ENCODE data around the gene SEMA6A. TPM values are rescaled to one million over a fixed set of nuclear protein-coding genes. Genes with fewer than 3 reads are reported as not detected.

The SEMA6A gene
- total RNA-seq, 1 donor from 2014 or later = 24.0 TPM

DNA sequence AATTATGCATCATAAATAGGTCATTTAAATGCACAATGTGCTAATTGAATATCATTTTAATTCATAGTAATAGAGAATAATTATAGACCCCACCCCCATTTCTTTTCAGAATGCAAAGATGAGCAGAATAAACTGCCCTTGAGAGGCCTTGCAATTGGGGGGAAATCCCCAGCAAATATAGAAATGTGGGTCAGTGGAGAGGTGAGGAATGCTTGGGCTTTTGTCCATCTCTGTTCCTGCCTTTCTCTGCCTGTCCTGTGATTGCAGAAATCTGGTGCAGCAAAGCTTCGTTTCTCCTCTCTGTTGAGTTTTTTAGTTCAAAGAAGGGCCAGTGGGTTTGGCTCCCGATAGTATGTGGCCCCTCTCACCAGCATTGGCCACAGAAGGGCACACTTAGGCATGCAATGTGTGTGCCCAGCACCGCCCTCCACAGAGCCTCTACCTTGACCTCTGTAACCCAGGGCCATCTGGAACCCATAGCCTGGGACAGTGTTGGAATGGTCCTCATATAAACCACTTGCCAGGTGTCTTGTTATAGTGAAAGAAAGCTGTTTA is 164.2 kb downstream of the SEMA6A start:
- DNase-seq (ENCODE audit: low spot score) = no peak

DNA sequence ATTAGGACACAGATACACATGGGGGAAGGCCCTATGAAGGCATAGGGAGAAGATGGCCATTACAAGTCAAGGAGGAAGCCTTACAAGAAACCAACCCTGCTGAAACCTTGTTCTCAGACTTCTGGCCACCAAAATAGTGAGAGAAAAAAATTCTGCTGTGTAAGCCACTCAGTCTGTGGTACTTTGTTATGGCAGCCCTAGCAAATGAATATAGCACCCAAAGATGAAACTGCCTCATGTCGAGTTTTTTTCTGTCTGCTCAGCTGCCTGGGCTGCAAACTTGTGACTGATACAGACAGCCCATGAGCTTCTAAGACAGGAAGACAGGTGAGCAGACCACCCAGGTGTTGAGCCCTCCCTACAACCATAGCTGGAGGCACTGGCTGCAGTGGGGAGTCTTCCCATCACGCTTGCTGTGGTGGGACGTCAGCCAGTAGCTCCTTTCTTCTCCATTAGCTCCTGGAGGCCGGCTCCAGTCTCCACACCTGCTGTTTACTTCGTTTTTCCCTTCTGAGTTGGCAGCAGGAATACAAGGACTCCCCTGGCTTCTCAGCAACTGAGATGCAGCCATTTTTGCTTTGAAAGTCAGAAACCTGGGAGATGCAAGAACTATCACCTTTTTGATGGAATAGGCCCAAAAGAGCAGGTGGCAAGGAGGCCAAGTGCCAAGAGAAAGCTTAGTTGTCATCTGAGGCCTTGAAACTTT is 164.9 kb downstream of the SEMA6A start:
- DNase-seq (ENCODE audit: low spot score) = no peak

DNA sequence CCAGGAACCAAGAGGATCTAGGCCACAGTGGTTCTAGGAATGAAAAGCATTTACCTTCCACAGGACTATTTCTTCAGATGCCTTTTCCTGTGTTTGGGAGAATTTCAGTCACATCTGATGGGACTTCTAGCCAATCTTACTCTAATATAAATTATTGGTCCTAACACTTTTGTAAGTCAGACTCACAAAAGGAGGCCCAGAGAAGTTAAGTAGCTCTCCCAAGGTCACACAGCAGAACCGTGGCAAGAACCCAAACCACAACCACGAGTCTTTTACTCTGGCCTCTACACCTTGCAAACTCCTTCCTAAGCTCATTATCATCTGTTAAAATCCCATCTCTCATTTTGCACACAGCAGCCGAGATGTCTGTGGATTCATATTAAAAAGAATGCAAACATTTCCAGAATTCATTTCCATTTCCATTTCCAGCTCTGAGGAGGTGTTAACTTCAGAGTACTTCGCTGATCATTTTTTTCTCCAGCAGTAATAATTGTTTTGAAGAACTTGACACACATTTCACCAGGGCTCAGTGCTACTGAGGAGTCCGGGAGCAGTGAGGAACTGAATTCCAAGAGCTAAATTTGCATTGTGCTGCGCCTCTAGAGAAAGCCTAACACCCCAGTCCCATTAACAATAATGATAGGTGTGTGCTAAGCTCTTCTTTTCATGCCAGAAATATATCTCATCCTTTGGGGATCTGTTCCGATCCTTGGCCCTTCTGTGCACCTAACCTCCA is 168.1 kb downstream of the SEMA6A start:
- DNase-seq (ENCODE audit: low spot score) = no peak

DNA sequence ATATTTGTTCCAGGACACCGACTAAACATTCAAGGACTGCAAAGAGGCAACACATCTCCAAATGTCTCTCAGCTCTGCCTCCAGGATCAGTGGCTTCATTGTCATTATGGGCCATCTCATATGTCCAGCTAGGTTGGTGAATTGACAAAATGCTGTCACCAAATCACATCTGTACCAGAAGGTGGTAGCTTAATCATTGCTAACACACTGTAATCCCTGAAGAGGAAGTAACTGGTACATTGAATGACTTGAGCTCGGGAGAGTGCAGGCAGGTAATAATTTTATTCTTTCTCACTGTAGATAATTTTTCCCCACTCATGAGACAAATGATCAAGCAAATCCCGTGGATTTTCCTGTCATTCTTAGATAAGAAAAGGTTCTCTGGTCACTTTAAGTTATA is 169.8 kb downstream of the SEMA6A start:
- DNase-seq (ENCODE audit: low spot score) = no peak

DNA sequence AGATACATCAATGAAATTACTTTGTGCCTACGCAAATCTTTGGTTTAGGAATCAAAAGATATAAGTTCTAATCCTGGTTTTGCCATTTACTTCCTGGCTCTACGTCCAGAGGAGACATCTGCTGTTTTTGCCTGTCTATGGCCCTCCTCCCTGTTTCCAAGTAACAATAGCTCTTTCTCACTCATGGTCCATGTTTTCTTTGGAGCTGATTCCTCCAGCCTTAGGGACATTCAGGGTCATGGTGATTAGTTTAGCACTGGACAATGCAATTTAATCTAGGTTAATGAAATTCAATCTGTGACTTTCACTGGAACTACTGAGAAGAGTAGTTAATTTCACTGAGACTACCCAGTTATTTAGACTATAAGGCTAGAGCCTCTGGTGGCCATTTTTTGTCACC is 170.6 kb downstream of the SEMA6A start:
- DNase-seq (ENCODE audit: low spot score) = no peak

DNA sequence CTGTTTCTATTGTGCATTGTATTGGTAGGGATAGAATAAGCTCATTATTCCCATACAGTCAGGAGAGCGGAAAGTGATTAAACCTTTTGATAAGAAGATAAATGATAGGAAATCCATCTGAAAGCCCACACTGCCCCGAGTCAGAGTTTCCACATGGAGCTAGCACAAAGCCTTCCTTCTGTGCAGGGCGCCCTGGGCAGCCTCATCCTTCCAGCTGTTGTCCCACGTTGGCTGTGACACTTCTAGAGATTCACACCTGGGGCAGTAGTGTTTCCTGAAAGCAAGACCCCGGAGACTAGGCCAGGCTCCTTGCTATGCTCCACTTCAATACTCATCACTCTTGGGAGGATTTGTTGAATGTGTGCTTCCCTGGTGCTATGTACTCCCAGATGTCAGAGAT is 172.4 kb downstream of the SEMA6A start:
- DNase-seq (ENCODE audit: low spot score) = no peak

DNA sequence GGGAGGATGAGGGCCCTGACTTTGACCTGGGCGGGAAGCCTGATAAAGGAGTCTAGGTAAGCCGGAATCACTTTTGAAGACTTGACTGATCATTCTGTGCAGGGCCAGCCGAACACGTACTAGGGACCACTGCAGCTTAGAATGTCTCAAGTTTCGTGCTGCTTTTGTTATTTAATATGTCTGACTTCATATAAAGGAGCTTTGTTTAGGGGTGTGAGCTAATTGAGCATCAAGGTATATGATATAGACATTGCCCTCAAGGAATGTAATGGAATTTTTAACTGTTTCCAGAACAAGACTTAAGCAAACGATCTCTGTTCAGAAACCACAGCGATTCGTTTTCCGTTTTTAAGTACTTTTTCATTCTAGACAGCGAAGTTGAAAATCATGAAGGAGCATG is 173.0 kb downstream of the SEMA6A start:
- DNase-seq (ENCODE audit: low spot score) = no peak

DNA sequence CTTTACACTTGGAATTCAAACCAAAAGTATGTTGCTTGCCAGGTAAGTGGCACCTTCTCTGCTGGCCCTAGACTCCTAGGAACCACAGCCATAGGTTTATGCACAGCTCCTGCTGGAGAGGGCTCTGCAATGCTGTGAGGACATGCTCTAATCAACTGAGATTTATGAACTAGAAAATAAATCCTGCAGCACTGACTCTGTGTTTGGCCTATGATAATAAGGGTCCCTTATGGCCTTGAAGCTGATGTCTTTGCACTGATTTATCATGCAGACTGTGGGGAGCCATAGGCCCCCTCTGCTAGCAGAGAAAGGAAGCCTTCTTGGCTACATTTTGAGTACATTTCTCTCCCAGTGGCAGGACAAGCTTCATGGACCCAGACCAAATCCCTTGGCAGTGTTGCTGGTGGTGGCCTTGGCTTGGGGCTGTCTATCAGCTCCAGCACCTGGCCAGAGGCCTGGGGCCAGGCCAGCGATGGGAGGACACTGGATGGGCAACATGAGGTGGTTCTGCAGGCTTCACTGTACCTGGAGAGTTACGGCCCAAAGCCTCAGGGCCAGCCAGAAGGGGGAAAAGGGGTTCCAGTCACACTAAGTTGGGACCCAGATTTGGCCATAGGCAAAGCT is 178.0 kb downstream of the SEMA6A start:
- DNase-seq (ENCODE audit: low spot score) = no peak

DNA sequence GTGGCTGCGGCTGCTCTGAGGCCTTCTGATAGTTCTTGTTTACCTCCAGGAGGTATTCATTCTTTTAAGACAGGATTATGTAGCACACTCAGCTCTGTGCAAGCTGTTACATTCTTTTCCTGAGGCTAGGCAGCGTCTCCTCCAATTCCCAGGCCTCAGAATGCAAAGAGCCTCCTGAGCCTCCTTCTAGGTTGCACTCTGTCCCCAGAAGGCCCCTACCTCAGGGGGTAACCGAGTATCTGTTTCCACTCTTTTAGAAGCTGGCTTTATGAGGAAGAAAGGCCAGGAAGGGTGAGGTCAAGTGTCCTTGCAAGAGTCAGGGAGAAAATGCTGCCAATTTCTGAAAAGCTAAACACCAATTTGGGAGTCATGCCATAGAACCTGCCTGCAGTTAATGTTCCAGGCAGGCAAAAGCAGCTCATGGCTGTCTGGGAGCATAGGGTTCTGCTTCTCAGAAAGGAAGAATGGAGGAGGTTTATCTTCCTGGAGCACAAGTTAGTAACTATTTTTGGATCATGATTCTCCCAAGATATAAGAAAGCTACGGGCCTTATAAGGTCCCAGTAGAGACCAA is 178.9 kb downstream of the SEMA6A start:
- DNase-seq (ENCODE audit: low spot score) = no peak

DNA sequence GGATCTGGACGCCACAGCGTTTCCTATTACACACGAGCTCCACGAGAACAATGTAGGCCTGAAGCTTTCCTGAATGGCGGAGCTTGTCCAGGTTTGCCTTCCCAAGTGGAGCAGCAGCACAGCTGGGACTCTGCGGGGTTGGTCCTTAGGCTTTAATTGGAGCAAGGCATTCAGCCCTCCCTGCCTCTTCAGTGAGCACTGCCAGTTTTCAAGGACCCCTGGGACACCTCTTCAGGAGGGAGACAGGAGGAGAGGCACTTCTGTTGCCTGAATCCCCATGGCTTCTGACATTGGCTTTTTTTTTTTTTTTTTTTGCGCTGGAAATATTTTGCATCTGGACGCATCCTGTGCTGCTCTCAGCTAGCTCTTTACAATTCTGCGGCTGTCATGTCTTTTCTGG is 179.4 kb downstream of the SEMA6A start:
- DNase-seq (ENCODE audit: low spot score) = no peak

DNA sequence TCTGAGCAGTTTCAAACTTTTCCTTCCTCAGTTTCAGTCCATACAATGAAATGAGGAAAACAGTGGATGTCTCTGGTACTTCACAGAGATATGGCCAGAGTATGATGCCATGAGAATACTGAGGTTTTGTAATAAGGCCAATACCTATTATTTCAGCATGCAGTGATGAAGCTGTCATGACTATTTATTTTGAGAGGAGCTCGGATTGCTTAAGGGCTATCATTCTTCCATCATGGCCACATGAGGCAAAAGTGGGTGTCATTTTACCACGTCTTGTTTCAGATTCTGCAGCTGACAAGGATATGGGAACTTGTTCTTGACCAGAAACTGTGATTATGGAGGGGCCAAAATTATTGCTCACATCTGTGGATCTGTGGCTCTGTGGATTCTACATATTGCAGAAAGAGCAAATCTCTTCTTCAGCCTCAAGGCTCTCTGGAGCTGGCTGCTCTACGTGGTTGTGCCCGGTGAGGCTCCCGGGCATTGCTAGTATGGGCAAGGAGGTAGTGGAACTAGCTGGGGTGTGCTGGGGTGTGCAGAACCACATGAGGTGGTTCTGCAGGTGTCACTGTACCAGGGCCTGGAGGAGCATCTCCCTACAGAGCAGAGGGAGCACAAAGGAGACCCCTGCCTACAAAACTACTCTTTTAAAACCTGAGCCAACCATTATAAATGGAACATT is 180.3 kb downstream of the SEMA6A start:
- DNase-seq (ENCODE audit: low spot score) = no peak

All from mesenteric fat pad (tissue), 1 donor.